NCI-H187 treated with DMSO at 0.1 percent for 48 hours (cell line): Measurements from ENCODE around the gene EGF.
"Not testable (repeated sequence)": the region's sequence is repeated elsewhere in the genome, so short reads cannot be mapped to it uniquely, and the experiment has no call there.

ENCODE experiments used
- DNase-seq: peaks from one replicate; lab custom pipeline; 2025; lab: John Stamatoyannopoulos, UW

The EGF gene

DNA sequence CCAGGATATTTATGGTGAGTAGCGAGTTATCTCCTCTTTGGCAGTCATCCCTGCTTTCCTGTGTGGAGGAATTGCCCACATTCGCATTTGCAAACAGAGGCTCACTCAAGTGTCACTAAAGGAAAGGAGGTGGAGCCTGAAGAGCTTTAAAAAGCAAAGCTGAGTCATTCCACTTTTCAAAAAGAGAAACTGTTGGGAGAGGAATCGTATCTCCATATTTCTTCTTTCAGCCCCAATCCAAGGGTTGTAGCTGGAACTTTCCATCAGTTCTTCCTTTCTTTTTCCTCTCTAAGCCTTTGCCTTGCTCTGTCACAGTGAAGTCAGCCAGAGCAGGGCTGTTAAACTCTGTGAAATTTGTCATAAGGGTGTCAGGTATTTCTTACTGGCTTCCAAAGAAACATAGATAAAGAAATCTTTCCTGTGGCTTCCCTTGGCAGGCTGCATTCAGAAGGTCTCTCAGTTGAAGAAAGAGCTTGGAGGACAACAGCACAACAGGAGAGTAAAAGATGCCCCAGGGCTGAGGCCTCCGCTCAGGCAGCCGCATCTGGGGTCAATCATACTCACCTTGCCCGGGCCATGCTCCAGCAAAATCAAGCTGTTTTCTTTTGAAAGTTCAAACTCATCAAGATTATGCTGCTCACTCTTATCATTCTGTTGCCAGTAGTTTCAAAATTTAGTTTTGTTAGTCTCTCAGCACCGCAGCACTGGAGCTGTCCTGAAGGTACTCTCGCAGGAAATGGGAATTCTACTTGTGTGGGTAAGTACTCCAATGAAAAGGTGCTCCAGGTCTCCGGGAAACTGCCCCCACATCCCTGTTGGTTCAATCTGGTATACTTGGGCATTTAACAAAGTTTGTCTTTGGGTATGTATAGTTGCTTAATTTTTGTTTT is at the start of gene EGF:
Gene EGF, plus strand, starts transcription at position 178 of the 890 bp plus-strand sequence. Its CDS starts 453 bp downstream, at position 631.
- DNase-seq: no peak

DNA sequence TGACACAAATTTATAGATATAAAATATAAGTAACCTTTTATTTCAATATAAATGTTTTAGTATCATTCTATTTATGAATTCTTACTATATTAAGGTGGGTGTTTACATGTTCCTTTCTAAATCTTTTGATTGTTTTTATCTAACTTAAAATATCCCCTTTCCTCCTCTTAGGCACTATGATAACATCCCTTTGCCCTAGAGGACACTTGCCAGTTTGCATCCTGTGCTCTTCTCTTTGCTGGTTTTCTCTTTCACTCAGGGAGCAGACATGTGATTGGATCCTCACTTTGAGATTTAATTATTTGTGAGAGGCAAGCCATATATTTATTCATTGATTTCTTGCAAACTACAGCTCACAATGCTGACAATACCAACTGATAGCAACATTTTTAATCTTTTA is 48.5 kb upstream of the EGF start:
- no peak for DNase-seq

DNA sequence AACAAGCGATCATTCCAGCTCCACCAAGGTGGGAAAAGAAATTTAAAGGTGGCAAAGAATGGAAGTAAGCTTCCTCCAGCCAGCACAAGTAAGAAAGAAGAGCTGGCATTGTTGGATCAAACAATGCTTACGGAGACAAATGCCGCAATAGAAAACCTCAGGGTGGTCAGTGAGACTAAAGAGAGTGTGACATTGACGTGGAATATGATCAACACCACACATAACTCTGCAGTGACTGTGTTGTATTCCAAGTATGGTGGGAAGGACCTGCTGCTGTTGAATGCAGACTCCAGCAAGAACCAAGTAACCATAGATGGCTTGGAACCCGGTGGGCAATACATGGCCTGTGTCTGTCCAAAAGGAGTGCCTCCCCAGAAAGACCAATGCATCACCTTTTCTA is 42.6 kb upstream of the EGF start:
- no peak for DNase-seq

DNA sequence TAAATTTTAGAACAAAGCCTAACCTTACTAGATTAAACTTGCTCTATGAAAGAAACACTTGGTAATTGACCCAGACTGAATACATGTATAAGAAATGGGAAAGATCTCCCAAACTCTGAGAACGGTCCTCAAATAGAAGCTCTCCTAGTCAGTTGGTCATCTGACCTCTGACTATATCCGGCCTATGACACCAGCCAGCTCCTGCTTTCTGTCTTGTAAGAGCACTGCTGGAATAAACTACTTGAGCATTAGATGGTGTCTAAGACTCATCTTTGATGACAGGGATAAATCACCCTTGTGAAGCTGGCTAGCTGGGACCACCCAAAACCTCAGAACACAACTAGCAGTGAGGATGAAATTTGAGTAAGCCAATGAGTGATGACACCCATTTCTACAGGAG is 40.6 kb upstream of the EGF start:
- DNase-seq: no peak

DNA sequence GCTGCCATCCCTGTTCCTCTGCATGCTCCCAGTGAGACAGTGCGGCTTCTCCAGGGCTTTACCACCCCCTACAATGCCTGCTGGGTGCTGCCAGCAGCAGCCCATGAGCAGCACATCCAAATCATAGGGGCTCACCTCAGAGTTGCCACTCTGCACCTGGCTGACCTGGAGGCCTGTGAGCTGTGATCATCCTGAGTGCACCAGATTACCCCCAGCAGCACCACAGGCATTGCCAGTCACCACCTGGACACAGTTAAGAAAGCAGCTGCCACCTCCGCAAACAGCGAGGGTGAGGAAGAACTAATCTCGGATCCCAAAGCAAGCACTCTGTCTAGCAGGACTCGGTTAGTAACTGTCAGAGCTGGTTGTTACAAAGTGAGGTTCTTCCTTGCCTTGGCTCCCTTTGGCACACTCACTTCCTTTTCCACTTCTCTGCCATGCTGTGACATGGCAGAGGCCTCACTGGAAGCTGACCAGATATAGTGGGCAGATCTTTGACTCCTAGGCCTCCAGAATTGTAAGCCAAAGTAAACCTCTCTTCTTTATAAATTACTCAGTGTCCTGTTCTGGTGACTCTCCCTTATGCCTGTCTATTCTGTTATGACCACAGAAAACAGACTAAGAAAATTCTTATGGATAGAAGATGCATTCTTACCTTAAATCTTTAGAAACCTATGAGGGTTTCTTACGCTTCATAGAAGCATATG is 39.6 kb upstream of the EGF start:
- no peak for DNase-seq

DNA sequence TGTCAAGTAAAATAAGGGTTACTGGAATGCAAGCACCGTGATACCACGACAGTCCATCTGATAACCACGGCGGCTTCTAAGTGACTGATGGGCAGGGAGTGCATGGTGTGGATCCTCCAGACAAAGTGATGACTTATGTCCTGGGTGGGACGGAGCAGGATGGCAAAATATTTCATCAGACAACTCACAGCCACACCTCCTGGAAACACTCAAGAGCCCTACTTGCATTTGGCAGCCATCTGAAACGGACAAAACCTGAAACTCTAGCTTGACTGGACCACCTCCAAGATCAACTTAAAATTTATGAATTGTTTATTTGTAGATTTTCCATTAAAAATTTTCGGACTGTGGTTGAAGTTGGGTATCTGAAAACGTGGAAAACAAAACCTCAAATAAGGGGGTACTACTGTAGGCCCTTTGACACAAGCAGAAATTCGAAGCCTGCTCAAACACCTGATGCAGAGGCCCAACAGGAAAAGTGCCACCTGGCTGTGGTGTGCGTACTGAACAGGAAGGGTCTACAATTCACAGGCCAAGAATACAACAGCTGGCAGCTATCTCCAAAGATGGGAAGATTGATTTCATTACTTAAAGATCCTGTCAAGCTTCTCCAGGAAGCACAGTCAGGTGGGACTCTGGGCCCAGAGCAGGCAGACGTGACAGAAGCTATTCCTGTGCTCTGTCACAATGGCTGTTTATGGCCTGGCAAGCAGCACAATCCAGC is 38.7 kb upstream of the EGF start:
- no peak for DNase-seq

DNA sequence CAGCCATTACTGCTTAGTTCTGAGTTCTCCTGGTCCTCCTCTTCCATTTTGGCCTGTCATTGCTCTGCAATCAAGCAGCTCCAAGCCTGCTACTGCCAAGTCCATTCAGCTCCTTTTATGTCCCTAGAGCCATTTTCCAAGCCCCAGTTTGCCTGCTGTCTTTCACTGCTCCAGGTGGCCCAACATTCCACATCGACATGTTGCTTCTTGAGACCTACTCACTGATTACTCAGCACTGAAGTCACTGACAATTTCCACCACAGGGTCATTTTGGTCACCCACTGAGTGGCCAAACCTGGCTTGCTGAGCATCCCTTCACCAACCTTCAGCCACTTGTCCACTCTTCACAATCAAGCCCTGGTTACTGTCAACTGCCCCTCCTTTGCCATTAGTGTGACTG is 37.6 kb upstream of the EGF start:
- DNase-seq: no peak

DNA sequence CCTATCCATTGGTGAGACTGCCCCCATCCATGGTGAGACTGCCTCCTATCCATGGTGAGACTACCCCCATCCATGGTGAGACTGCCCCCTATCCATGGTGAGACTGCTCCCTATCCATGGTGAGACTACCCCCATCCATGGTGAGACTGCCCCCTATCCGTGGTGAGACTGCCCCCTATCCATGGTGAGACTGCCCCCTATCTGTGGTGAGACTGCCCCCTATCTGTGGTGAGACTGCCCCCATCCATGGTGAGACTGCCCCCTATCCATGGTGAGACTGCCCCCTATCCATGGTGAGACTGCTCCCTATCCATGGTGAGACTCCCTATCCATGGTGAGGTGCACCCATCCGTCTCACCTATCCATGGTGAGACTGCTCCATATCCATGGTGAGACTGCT is 37.1 kb upstream of the EGF start:
- DNase-seq: not testable (repeated sequence)

DNA sequence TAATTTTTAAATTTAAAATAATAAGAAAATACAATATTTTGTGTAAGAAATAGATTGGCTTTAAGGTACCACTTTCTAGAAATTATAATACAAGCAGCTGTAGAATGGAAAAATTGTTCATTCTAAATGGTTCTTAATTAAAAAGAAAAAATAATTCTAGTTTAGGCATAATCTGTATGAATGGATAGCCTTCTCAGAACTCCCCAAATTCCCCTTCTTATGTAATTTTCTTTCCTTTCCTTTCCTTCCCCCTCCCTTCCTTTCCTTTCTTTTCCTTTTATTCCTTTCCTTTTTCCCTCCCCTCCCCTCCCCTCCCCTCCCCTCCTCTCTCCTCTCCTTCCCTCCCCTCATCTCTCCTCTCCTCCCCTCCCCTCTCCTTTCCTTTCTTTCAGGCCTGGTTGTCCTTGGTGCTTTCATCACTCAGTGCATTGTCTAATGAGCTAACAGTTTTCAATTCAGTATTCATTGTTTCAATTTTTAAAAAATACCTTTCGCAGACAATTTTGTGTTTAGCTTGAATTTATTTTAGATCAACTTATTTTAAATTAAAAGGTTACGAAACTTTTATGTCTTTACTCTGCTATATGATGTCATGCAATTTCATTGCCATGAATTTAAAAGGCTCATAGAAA is 35.9 kb upstream of the EGF start:
- DNase-seq: no peak

DNA sequence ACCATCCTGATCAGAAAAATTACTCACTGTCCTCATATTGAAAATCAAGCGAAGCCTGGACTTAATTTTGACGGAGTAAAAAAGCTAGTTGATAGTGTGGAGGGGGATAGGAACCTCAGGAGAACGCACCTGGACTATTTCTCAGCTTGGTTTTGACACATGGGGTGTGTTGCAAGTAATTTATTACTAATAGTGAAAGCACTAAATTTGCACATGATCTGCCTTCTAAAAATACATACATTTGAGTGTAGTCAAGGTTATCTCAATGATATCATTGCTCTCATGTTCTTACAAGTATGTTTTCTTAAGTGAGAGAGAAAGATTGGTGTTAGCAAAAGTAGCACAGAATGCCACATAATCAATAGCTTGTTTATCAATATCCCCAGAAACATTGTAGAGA is 35.3 kb upstream of the EGF start:
- DNase-seq: no peak

DNA sequence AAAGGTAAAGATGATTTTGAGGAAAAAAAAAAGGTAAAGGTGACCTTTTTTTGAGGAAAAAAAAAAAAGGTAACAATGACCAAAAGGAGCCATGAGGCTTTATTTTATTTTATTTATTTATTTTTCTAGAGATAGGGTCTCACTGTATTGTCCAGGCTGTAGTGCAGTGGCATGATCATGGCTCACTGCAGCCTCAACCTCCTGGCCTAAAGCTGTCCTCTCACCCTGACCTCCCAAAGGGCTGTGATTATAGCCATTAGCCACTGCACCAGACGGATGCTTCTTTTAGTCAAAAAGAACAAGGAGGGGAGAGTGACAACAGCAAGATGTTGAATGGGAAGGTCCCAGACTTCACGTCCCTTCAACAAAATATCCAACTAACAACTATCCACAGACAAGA is 34.3 kb upstream of the EGF start:
- no peak for DNase-seq

DNA sequence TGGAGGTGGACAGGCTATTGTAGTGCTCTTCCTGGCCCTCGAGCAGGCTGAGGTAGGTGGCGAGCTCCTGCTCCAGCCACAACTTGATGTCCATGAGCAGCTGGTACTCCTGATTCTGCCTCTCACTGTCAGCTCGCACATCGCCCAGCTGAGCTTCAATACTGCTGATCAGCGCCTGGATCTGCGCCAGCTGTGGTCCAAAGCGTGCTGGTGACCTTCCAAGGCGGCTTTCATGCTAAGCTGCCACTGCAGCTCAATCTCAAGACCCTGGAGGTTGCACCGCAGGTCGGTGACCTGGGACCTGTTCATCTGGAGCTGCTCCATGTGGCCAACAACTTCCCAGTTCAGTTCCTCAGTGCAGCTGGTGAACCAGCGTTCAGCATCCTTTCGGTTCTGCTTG is 33.6 kb upstream of the EGF start:
- DNase-seq: no peak

DNA sequence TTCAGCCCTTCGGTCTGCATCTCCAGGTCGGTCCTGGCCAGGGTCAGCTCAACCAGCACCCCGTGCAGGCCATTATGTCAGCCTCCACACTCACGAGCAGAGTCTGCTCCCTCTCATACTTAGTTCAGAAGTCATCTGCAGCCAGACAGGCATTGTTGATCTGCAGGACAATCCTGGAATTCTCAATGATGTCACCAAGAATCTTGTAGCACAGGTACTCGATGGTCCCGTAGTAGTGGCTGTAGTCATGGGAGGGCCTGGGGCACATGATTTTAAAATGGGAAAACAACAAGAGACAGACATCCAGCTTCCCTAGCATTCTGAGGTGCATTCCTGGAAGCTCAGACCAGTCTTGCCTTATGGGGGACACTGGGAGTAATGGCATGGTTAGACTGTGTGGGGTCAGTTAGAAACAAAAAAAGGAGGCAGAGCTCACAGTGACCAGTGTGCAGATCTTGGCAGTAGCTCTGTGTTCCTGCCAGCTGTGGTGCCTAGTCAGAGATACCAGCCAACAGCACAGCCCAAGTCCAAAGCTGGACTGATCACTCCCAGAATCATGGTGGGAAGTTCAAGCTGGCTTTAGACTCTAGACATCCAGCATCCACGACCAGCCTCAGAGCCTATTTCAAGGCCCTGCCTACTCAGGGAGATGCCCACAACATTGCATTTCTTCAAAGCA is 32.9 kb upstream of the EGF start:
- no peak for DNase-seq

DNA sequence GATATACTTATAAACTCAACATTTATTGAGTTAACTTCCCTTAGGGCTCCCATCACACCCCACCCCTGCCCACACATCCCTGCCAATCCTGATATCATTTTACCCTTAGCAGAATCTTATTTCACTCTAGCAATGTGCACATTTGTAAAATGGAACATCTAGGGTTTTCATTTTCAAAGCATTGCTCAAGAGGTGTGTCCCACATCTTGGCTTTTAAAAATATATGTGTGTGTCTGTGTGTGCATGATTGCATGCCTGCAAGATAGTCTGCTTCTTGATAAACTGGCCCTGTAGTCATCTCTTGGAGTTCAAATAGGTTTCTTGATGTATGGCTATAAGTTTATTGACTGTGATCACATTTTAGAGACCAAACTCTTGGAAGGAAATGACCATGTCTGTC is 26.4 kb upstream of the EGF start:
- DNase-seq: no peak

DNA sequence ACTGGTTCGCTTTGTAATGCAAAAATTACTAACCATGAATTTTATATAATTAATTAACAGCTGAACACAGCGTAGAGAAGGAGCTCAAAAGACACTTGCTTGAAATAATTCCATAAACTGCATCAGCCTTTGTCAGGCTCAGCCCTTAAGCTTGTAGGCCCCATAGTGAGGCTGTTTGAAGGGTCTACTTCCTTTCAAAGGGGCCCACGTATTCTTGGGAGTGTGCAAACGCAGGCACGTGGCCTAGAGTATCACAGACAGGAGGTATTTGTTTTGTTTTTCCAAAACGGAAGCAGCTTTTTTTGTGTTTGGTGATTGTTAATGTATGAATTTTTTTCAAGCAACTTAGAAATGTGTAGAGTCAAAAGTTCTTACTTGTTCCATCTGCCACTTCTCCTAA is 25.6 kb upstream of the EGF start:
- no peak for DNase-seq

DNA sequence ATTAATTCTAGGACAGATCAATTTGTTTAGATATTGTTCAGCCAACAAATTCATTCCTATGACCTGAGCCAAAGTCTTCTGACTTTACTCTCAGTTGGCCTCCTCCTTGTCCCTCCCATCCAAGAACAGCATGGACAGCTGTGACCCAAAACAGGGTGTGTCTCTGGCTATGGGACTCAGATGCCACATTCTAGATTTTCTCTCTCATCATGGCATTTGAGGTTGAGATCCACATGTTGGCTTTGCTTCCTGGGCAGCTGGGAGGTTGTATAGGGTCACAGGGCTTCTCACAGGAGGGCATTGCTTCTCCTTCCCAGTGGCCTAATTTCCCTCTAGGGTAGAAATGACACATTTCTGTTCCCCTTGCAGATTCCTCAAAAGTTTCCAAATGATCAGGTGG is 22.6 kb upstream of the EGF start:
- DNase-seq: no peak

DNA sequence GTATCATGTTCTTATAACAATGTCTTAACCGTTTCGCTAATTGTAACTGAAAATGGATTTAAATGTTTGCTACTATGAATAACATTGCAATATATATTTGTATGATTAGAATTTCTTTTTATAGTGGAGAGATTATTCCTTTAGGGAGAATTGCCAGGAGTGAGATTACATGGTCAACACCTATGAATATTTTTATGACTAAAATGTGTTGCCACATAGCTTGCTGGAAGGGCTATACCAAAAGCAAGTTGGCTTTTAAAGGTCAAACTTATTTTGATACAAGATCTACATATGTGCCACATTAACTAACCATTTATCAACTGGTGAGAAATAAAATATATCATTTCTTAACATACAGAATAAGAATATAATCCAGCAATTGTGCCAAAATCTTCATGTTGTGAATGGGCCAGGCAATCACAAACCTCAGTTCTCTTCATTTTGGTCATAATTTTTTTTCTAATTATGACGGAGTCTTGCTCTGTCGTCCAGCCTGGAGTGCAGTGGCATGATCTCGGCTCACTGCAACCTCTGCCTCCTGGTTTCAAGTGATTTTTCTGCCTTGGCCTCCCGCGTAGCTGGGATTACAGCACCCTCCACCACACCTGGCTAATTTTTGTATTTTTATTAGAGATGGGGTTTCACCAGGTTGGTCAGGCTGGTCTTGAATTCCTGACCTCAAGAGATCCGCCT is 10.0 kb upstream of the EGF start:
- no peak for DNase-seq

DNA sequence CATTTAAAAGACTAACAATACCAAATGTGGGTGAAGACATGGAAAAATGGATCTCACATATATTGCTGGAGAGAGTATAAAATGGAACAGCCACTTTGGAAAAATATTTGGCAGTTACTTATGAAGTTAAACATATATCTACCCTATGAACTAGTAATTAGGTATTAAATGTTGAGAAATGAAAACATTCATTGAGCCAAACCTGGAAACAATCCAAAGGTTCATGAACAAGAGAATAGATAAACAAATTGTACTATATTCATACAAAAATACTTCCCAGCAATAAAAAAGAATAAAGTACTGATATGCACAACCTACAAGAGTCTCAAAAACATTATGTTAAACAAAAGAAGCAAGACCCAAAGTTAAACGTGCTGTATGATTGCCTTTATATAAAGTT is 4.0 kb upstream of the EGF start:
- no peak for DNase-seq

DNA sequence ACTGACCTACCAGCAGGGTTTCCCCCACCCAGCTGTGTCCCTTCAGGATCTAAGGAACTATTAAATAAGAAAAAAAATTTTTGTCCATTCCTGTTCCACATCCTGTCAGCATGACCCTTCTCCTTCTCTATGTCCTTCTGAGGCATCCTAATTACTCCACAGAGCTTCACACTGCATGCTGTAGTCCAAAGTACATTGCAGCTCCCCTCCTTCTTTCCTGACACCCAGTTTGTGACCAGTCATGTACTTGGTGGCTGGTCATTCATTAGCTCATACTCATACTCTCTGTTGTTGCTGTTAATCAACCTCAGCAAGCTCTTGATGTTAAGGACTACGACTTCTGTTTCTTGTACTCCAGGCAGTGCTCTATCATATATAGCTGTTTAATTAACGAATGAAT is 2.4 kb upstream of the EGF start:
- DNase-seq: no peak

DNA sequence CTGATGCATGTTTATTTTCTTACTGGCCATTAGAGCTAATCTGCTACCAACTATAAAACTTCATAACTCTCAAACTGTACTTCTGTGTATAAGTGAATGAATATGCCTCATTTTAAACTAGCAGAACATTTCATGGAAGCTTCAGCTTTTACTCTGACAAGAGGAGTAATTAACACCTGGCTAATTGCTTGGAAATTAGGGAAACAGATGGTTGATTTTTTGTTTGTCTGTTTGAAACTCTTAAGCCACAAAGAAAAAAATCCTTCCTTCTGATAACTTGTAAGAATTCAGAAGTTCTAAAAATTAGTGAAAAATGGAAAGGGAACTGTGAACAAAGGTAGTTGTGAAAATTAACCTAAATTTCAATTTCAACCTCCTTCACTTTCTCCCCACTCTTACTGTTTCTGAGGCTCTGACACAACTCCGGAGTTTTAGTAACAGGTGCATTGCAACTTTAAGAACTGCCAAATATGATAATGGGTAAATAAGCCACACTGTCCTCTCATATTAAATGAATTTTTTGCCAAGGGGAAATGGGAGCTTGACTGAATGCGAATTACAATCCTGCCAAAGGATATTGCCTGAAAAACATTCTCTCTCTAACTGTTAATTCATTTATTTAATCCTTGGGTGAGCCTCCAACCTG is 1.0 kb downstream of the EGF start:
- no peak for DNase-seq

DNA sequence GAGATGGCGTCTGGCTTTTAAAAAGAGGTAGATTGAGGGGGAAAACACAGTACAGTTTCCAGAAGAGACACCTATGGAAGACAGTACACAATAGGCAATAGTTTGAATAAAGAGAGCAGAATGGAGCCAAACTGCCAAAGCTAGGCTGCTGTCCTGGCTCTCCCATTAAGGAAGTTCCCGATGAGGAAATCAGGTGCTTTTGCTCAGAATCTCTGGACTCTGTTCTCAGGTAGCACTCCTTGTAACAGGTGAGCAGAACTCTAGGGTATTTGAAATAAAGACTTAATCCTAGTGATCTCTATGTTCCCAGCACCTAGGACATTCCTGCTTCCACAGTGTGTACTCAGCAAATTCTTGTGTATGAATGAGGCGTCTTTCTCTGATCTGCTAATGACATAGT is 1.6 kb downstream of the EGF start:
- DNase-seq: no peak
